Right lobe of liver (tissue), 6 donors: ENCODE results near the gene AFG1L. TPM values are rescaled to one million over a fixed set of nuclear protein-coding genes. Genes with fewer than 3 reads are reported as not detected.
"Not testable (repeated sequence)": the region's sequence is repeated elsewhere in the genome, so short reads cannot be mapped to it uniquely, and the experiment has no call there.

Experiments
- ATAC-seq, 4 donors: fragments of 200-7000 bp; cut with Tn5 transposase; one replicate each; pipeline ENCODE4 v1.9.1; 2020; ENCODE audit warnings: mild to moderate bottlenecking in 4 of 4, moderate library complexity in 4 of 4
- DNase-seq, 3 donors: peaks; one replicate each; pipeline ENCODE4 v3.0.0-alpha.2; 2020
- H3K27ac ChIP-seq, 3 donors: fragments of 200-600 bp; one replicate each; pipeline ENCODE4 v1.8.0; 2022
- H3K27me3 ChIP-seq, 2 donors: fragments of 200-600 bp; one replicate each; pipeline ENCODE4 v1.8.0; 2022
- H3K36me3 ChIP-seq, 4 donors: fragments of 200-600 bp; sonication (generic) in 1 of 4; one replicate each; pipeline versions ENCODE4 v1.5.1 to v1.8.0; 2017 to 2022; ENCODE audit warnings: control low read depth in 1 of 4
- H3K4me1 ChIP-seq, 4 donors: fragments of 200-600 bp; sonication (generic) in 1 of 4; one replicate each; pipeline versions ENCODE4 v1.5.1 to v1.8.0; 2017 to 2022; ENCODE audit warnings: control low read depth in 1 of 4
- H3K4me3 ChIP-seq, 3 donors: fragments of 200-600 bp; one replicate each; pipeline ENCODE4 v1.8.0; 2022
- H3K9me3 ChIP-seq, 4 donors: fragments of 200-600 bp; sonication (generic) in 1 of 4; one replicate each; pipeline versions ENCODE4 v1.5.1 to v1.8.0; 2017 to 2022; ENCODE audit warnings: control low read depth in 1 of 4
- POLR2A ChIP-seq: fragments of 450-650 bp; IDR thresholded peaks from one replicate; pipeline ENCODE4 v1.6.1; 2017; ENCODE audit warnings: antibody characterized with exemption, mild to moderate bottlenecking
- WGBS: methylation state at CpG from one replicate; pipeline ENCODE4 v1.1.6; 2018; ENCODE audit warnings: low coverage, low lambda C conversion rate; ENCODE audit not compliant: insufficient coverage; ENCODE audit errors: missing lambda C conversion rate; 5-methylcytosine and 5-hydroxymethylcytosine counted together
- intact Hi-C, 2 donors: fragments of 100-400 bp; cut with DNase I; formaldehyde crosslinking; loops; one replicate each; pipeline versions ENCODE4 v1.11.2 to v1.14.1; 2022
- total RNA-seq, 6 experiments: library from RNA; depleted of rRNA in 2 of 6; stranded (reverse); fragments of >200 nt in 2 of 6; fragmentation: NEBNext Ultra II Directional in 3 of 6; extraction: Animal tissue kit (Norgen Biotek cat#: 25700) in 3 of 6; gene quantifications; one replicate each; pipeline versions ENCODE4 v1.1.0 to v1.2.4, GENCODE V29; 2016 to 2023
- TF ChIP-seq, protein P1 (sequence below), 4 donors: fragments of 200-600 bp in 3 of 4; fragments of 450-650 bp in 1 of 4; IDR thresholded peaks; one replicate each; pipeline versions ENCODE4 v1.5.1 to v1.8.0; 2016 to 2022; ENCODE audit warnings: antibody characterized with exemption in 4 of 4, mild to moderate bottlenecking in 2 of 4
- donor health status: DM: no; HTN: yes; CAD: no.
- donor health status: DM: no; HTN: no; CAD: no.
- donor health status: DM: no; HTN: no; CAD: no.
- donor health status: DM: no; HTN: yes; CAD: no.
- donor health status: DM: no; HTN: yes; CAD: no.

The AFG1L gene
- total RNA-seq, 6 experiments from 2014 or later: 1.5 to 5.6 (median 4.6) TPM

- H3K4me1 ChIP-seq: peaks cover 0 to 20% (median 1%) of the 10 kb centered on the region in 4 donors
- 38% methylated on average over 4 of the region's 4 CpGs for WGBS
- H3K36me3 ChIP-seq: no peaks in the 10 kb centered on the region
- DNase-seq: no peak
- no peaks in the 10 kb centered on the region for H3K9me3 ChIP-seq
- H3K4me3 ChIP-seq: no peak overlapping the region
- TF ChIP-seq, protein P1, sequence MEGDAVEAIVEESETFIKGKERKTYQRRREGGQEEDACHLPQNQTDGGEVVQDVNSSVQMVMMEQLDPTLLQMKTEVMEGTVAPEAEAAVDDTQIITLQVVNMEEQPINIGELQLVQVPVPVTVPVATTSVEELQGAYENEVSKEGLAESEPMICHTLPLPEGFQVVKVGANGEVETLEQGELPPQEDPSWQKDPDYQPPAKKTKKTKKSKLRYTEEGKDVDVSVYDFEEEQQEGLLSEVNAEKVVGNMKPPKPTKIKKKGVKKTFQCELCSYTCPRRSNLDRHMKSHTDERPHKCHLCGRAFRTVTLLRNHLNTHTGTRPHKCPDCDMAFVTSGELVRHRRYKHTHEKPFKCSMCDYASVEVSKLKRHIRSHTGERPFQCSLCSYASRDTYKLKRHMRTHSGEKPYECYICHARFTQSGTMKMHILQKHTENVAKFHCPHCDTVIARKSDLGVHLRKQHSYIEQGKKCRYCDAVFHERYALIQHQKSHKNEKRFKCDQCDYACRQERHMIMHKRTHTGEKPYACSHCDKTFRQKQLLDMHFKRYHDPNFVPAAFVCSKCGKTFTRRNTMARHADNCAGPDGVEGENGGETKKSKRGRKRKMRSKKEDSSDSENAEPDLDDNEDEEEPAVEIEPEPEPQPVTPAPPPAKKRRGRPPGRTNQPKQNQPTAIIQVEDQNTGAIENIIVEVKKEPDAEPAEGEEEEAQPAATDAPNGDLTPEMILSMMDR (IDR thresholded peaks at IDR 0.05): no peak
- ATAC-seq: no peak
- intact Hi-C loops: no loop called here
- H3K27me3 ChIP-seq: no peaks in the 10 kb centered on the region
- no peak overlapping the region for H3K27ac ChIP-seq
Observed at GRCh38 chr6:108366236-108366635, 71.4 kb downstream of the AFG1L start.

- WGBS: 98% methylated on average over 3 of the region's 3 CpGs
- no peaks in the 10 kb centered on the region for H3K9me3 ChIP-seq
- ATAC-seq: no peak
- no peaks in the 10 kb centered on the region for H3K4me1 ChIP-seq
- no peak for TF ChIP-seq POLR2A
- TF ChIP-seq, protein P1 (IDR thresholded peaks at IDR 0.05): no peak
- DNase-seq: no peak
- H3K27me3 ChIP-seq: no peaks in the 10 kb centered on the region
- H3K4me3 ChIP-seq: no peak overlapping the region
- intact Hi-C loops: no loop called here
- no peaks in the 10 kb centered on the region for H3K36me3 ChIP-seq
- H3K27ac ChIP-seq: no peak overlapping the region
Observed at GRCh38 chr6:108368431-108369030, 73.7 kb downstream of the AFG1L start.

GRCh38 chr6:108380876-108381275, 86.0 kb downstream of the AFG1L start:
- DNase-seq (no peak), ATAC-seq (no peak)
- H3K4me3 ChIP-seq: no peak overlapping the region
- no peak for TF ChIP-seq POLR2A
- TF ChIP-seq, protein P1 (IDR thresholded peaks at IDR 0.05): no peak
- H3K27me3 ChIP-seq: no peaks in the 10 kb centered on the region
- H3K36me3 ChIP-seq: no peaks in the 10 kb centered on the region
- H3K4me1 ChIP-seq: no peaks in the 10 kb centered on the region
- 85% methylated on average over 3 of the region's 3 CpGs for WGBS
- H3K27ac ChIP-seq: no peak overlapping the region
- intact Hi-C loops: no loop called here
- H3K9me3 ChIP-seq: no peaks in the 10 kb centered on the region

GRCh38 chr6:108383981-108384380, 89.1 kb downstream of the AFG1L start:
- no peaks in the 10 kb centered on the region for H3K27me3 ChIP-seq
- 100% methylated on average over 1 of the region's 1 CpG for WGBS
- intact Hi-C loops: no loop called here
- no peak overlapping the region for H3K27ac ChIP-seq
- ATAC-seq (no peak), DNase-seq (no peak)
- no peaks in the 10 kb centered on the region for H3K9me3 ChIP-seq
- TF ChIP-seq, protein P1 (IDR thresholded peaks at IDR 0.05): no peak
- TF ChIP-seq POLR2A: no peak
- no peaks in the 10 kb centered on the region for H3K36me3 ChIP-seq
- no peak overlapping the region for H3K4me3 ChIP-seq
- H3K4me1 ChIP-seq: no peaks in the 10 kb centered on the region

GRCh38 chr6:108389190-108389589, 94.3 kb downstream of the AFG1L start:
- H3K4me3 ChIP-seq, H3K36me3 ChIP-seq, intact Hi-C loops, H3K4me1 ChIP-seq, ATAC-seq, H3K27me3 ChIP-seq, DNase-seq, H3K27ac ChIP-seq, H3K9me3 ChIP-seq: not testable (repeated sequence)
- 79% methylated on average over 3 of the region's 4 CpGs for WGBS
